NK-92 (cell line): ENCODE results near the gene TNFSF12.
"Not testable (repeated sequence)": the region's sequence is repeated elsewhere in the genome, so short reads cannot be mapped to it uniquely, and the experiment has no call there.

ENCODE experiments used
- DNase-seq: peaks from one replicate; lab custom pipeline; 2025; ENCODE audit not compliant: unreplicated experiment; lab: John Stamatoyannopoulos, UW

TNFSF12 gene

DNA sequence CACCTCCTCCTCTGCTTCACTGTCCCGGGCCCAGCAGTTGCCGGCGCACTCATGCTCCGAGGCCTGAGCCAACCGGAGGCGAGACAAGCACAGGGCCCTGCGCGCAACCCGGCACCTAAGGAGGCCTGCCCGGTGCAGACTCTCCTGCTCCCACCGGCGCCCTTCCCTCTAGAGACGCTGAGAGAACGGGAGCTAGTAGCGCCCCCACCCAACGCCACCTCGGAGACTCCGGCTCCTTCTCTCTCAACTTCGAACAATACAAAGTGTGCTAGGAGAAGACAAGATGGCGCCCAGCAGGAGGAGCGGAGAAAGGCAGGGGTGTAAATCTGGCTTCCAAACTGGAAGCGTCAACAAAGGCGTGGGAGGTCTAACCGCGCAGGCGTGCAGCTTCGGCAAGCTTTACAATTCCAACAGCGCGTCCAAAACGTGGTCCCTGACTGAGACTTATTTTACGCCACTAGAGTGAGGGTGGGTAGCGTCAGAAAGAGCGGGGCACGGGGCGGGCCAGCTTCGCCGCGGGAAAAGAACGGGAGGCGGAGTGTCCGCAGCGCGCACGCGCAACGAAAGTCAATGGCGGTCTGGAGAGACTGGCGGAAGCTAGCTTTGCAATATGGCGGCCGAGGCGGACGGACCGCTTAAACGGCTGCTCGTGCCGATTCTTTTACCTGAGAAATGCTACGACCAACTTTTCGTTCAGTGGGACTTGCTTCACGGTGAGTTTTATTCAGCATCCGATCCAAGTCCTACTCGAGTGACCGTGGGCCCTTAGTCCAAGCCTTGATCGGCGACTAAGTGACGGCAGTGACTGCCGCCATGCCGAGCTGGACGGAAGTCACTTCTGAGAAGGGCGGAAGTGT, 34.6 kb downstream of the TNFSF12 start, which contains the start of gene MPDU1:
TSS of gene MPDU1 (plus strand) at position 600 of the 857 bp plus-strand sequence. CDS start at position 611, 11 bp downstream.
- peak; percentile 36 for DNase-seq

DNA sequence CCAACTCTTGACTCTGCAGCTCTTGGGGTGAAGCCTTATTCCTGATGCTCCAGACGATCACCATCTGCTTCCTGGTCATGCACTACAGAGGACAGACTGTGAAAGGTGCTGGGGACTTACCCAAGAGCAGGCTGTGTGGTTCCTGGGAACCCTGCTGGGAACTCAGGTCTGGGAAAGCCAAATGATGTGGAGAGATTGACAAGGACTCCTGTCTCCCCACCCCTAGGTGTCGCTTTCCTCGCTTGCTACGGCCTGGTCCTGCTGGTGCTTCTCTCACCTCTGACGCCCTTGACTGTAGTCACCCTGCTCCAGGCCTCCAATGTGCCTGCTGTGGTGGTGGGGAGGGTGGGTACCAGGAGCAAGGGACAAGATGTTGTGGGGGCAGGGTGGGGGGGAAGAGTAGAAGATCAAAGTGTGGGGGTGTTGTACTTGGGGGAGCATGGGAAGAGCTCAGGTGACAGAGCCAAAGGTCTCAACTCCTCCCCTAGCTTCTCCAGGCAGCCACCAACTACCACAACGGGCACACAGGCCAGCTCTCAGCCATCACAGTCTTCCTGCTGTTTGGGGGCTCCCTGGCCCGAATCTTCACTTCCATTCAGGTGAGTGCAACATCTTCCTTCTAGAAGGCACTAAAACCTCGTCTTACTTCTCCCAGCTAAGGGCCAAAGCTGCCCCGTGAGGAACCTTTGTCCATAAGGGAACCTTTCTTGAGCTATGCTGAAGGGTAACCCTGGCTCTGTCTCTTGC, 38.0 kb downstream of the TNFSF12 start:
- no peak for DNase-seq

GRCh38 chr17:7587420-7588151, 38.7 kb downstream of the TNFSF12 start:
- DNase-seq, result no peak

DNA sequence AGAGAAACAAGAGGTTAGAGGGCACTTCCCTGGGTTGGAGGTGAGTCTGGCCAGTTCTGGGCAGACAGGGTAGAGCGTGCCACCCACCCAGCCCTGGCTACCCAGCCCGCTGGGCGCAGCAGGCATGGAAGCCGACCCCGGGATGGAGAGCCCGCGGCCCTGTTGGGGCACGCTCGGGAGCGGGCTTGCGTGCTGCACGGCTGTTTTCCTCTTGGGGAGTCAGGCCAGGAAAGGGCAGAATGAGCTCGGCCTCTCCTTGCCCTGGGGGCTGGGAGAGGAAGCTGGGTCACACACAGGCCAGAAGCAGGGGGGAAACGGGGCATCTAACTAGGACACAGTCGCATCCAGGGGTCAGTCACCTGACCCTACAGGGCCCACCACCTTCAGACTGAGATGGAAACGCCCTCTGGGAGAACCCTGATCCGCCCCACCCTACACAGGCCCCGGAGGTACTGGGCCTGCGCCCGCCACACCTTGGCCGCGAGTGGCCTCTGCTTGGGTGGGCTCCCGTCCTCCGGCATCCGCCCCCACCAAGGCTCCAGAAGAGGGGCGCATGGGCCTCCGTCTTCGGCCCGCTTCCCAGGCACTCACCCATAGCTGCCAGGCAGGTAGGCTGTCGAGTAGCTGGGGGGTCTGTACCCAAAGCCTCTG, 39.8 kb downstream of the TNFSF12 start:
- DNase-seq, result no peak

DNA sequence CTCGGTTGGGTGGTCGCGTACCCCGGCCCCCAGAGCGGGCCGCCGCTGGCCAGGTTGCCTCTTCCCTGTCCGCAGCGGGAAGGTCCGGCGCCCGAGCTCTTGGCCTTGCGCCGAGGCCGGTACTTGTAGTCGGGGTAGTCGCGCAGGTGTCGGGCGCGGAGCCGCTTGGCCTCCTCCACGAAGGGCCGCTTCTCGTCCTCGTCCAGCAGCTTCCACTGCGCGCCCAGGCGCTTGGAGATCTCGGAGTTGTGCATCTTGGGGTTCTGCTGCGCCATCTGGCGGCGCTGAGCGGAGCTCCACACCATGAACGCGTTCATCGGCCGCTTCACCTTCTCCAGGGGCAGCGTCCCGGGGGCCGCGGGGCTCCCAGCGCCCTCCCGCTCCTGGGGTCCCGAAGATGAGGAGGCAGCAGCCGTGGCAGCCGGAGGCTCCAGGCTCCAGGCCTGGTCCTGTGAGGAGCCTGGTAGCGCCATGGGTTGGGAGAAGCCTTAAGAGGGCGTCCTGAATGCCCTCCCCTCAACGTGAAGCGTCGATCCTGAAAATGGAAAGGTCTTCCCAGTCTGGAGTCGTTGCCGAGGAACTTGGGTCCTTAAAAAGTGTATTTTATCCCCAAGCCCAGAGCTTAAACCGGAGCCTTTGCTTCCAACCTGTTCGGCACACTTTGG, 40.5 kb downstream of the TNFSF12 start:
- no peak for DNase-seq

GRCh38 chr17:7589891-7590691, 41.2 kb downstream of the TNFSF12 start, which contains the start of gene SOX15:
SOX15 (minus strand) TSS chr17:7590094; CDS start chr17:7589676, 418 bp downstream.
- no peak for DNase-seq

GRCh38 chr17:7590743-7591142, 41.9 kb downstream of the TNFSF12 start:
- DNase-seq, result no peak

DNA sequence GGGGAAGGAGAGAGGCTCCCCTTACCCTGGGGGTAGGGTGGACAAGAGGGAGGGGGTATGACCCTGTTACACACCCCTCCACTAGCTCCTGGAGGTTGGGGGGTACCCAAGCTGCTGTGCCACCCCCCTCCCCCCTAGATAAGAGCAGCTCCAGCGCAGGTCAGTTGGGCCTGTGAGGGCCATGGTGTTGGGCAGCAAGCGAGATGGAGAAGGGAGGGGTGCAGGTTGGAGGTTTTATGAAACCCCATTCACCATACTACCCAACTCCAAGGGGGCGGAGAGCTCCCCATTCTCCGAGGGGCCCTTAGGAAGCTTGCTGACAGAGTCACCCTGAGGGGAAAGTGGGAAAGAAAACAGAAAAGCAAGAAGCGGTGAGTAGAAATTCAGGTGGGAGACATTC, 42.7 kb downstream of the TNFSF12 start:
- DNase-seq, result no peak

DNA sequence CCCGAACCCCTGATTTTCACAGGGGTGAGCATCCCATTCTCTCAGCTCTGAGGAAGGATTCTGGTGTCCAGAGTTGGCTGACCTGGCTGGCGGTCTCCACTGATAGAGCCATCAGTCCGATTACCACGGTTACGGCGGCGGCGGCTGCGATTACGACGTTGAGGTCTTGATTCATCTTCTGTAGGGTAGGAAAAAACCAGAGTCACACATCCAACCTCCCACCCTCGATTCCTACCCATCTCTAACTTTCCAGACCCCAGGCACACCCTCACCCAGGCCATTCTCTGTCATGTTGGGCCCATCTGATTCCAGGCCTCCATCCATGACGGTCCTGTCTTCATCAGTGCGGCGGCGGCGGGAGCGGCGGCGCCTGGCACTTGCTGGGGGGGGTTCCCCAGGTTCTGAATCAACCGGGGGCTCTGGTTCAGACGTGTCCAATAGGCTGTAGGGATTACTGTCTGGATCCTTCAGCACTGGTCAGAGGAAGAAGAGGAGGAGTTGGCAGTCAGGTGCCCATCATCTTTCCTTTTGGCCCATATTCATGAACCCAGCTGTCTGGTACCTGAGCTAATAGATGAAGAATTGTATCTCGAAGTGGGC, 43.7 kb downstream of the TNFSF12 start:
- DNase-seq, result no peak

- no peak for DNase-seq
Observed at GRCh38 chr17:7593296-7593695, 44.4 kb downstream of the TNFSF12 start.

GRCh38 chr17:7597561-7597960, 48.7 kb downstream of the TNFSF12 start:
- DNase-seq, result not testable (repeated sequence)

- no peak for DNase-seq
Observed at GRCh38 chr17:7606280-7606679, 57.4 kb downstream of the TNFSF12 start.
